Superior temporal gyrus (tissue), 1 donor: ENCODE measurements around the gene KMT5B.

Source experiments
- DNase-seq: peaks from one replicate; pipeline ENCODE4 v3.0.0-alpha.2; 2016; ENCODE audit errors: extremely low spot score

Gene KMT5B

GRCh38 chr11:68120273-68121066, 92.6 kb downstream of the KMT5B start:
- DNase-seq, result peak; percentile 72

DNA sequence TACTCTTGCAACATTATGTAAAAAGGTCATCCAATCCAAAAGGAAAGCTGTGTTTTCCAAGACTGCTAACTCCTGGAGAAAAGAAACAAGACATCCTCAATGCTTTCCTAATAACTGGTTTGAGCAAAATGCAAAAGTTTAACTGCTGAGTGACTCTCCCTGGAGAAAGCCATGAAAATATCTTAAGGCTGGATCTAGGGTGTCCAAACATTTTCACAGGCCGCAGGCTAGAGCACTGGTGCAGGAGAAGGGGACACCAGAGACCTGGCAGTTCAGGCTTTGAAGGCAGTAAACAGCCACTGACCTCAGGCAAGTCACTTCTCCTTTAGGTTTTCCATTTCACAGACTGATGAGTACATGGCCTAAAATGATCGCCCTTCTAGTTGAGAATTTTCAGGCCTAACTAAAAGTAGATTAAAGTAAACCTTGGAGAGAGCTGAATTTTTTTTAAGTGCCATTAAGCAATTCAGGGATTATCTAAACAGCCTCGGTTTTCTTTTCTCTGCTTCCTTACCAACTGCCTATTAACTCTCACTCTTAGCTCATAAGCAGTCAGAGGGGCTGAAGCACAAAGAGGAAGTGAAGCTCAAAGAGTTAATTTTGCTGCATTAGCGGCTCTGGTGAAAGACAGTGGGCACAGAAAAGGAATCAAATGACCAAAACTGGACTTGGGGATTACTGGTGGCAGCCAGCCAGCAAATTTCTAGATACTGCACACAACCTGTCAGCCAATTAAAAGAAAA, 94.2 kb downstream of the KMT5B start:
- peak; percentile 53 for DNase-seq

DNA sequence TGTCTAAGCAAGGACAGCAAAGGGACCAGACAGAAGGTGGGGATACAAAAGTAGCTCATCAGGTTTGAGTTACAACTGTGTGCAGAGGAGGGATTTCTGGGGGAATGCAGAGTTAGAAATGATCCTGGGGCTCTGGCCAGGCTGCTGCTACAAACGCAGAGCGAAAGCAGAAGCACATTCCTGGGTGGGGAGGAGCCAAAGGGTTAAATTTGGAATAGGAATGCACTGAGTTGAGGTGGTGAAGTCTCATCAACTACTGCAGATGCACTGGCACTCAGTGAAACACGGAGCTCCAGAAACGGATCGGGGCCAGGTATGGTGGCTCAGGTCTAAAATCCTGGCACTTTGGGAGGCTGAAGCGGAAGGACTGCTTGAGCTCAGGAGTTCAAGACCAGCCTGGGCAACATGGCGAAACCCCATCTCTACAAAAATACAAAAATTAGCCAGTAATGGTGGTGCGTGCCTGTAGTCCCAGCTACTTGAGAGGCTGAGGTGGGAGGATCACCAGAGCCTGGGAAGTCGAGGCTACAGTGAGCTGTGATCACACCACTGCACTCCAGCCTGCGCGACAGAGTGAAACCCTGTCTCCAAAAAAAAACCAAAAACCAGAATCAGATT, 95.1 kb downstream of the KMT5B start:
- peak; percentile 7 for DNase-seq

DNA sequence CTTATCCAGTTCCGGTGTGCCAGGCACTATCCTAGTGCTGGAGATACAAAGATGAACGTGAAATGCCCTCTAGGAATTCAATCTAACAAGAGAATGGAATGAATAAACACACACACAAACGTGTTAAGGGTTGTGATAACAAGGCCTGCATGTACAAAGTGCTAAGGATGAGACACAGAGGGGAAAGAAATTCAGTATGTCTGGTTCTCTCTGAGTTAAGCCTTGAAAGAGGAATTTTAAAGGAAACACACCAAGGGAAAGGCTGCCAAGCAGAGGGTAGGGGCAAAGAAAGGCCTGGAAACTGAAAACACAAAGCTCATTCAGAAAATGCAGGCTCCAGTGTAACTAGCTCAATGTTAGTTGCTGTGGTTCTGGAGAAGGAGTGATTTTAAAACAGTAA, 96.1 kb downstream of the KMT5B start:
- peak; percentile 57 for DNase-seq

- no peak for DNase-seq
Observed at GRCh38 chr11:68116126-68116525, 97.0 kb downstream of the KMT5B start.

DNA sequence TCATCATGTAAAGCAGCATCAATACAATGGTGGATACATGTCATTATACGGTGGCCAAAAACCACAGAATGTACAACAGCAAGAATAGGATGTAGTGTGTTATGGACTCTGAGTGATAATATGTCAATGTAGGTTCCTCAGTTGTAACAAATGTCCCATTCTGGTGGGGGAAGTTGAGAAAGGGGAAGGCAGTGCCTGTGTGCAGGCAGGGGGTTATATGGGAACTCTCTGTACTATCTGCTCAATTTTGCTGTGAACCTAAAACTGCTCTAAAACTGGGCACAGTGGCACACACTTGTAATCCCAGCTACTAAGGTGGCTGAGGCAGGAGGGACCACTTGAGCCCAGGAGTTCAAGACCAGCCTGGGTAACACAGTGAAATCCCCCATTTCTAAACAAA, 97.8 kb downstream of the KMT5B start:
- no peak for DNase-seq

DNA sequence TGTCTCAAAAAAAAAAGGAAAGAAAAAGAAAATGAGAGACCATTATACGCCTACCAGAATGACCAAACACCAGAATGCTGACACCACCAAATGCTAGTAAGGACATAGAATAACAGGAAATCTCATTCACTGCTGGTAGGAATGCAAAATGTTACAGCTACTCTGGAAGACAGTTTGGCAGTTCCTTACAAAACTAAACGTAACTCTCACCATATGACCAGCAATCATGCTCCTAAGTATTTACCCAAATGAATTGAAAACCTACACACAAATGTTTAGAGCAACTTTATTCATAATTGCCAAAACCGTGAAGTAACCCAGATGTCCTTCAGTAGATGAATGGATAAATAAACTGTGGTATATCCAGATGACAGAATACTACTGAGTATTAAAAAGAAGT, 99.1 kb downstream of the KMT5B start:
- DNase-seq, result no peak

- DNase-seq, result no peak
Observed at GRCh38 chr11:68107689-68108088, 105.4 kb downstream of the KMT5B start.

DNA sequence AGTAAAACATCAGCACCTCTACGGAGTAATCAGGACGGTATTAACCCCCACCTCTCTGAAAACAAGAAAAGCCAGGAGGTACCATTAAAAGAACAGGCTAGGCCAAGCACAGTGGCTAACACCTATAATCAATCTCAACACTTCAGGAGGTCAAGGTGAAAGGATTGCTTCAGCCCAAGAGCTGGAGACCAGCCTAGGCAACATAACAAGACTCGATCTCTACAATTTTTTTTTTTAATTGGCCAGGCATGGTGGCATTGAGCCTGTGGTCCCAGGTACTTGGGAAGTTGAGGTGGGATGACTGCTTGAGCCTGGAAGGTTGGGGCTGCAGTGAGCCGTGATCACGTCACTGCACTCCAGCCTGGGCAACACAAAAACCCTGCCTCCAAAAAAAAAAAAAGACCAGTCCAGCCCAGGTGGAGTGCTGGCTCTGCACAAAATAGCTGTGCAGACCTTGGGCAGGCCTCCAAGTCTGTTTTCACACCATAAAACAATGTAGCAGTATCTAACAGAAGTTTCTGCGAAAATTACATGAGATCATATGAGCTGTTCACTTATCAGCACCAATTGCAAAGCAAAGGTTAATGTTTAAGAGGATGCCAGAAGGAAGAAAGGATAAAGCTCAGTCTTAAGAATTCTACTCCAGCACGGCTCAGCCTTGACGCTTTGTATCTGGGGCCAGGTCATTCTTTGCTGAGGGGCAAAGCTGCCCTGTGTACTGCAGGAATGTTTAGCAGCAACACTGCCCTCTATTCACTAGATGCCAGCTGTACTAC, 106.7 kb downstream of the KMT5B start:
- no peak for DNase-seq
